Fibroblast of skin of scalp (primary cell): ENCODE data around the gene MN1.

Source experiments
- DNase-seq: peaks from one replicate; pipeline ENCODE4 v3.0.0-alpha.2; 2013

MN1 gene

DNA sequence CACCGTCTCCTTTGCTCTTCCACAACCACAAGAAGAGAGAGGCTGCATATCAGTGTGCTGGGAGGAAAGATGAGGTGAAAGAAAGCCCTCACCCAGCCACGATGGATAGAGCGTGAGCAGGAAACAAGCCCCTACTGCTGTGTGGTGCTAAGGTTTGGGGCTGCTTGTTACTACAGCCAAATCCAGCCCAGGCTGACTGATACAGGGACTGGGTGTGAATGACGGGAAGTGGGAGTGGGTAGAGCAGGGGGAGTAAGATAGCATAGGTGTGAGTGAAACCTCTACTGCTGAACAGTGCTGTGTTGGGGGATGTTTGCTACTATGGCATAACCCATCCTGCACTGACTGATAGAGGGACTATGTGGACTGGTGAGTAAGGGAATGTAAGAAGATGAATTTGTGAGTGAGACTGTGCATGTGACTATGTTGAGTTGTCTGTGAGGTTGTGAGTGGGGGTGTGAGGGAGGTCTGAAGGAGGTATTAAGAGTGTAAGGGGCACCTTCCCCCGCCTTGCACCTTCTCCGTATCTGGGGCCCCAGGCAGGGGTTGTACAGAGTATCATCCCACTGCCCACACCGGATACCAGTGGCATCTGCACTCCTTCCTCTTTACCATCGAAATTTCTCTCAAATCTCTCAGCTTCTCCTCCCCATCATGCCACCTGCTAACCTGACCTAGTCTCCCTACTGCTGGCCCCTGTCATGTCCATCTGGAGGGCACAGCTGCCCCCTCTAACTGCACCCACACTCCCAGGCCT, 91.5 kb downstream of the MN1 start:
- no peak for DNase-seq

DNA sequence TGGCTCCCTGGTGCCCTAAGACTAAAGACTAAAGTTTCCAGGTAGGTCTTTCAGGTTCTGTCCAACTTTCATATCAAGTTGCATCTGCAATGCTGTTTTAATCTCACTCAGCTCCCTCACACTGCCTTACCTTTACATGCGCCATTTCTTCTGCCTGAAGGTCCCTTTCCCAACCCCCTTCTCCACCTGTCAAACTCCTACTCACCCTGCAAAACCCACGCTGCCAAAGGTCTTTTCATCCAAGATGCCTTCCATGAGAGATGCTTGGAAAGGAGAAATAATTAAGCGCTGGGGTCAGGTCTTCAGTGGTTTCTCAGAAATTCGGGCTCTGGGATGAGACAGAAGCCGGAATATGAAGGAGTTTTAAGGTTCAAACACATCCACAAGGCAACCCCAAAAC, 95.1 kb downstream of the MN1 start:
- no peak for DNase-seq

GRCh38 chr22:27705408-27706080, 96.0 kb downstream of the MN1 start:
- no peak for DNase-seq

DNA sequence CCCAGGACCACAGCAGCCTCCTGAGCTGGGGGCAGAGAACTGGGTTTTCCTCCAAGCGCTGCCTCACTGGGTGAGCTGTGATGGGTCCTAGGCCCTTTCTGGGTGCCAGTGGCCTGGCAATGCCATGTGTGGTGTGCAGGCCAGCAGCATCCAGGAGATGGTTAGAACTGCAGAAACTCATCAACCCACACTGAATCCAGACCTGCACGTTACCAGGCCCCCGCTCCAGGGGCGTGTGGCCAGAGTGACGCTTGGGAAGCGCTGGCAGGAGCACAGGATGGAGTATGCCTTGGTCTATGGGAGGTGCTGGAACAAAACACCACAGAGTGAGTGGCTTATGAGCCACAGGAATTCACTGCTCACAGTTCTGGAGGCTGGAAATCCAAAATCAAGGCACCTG, 97.0 kb downstream of the MN1 start:
- no peak for DNase-seq

GRCh38 chr22:27699383-27700019, 102.1 kb downstream of the MN1 start:
- no peak for DNase-seq

- DNase-seq, result no peak
Observed at GRCh38 chr22:27698813-27699212, 102.7 kb downstream of the MN1 start.
